ENCODE results near the gene NR4A3. TPM values are rescaled to one million over a fixed set of nuclear protein-coding genes. Genes with fewer than 3 reads are reported as not detected.

NR4A3 gene
- total and polyA plus RNA-seq, 9 of the 15 experiments (the other 6 are each of a cell fraction or from before 2014, with no cell fraction given), result 0.04 to 0.07 TPM; not detected in 7

GRCh38 chr9:99820685-99821395 lies 845 bp upstream of the NR4A3 start:
- H3K4me2 ChIP-seq (ENCODE audit: insufficient read depth, low read length), result peak overlapping the region; percentile 92
- no peaks in the 10 kb centered on the region for H3K9me1 ChIP-seq (ENCODE audit: control insufficient read depth, insufficient read depth, low read length)
- peak overlapping the region; percentile 71 to 92 for H3K9ac ChIP-seq (ENCODE audit: insufficient read depth in 1 of 2, low read depth in 2 of 2, low read length in 2 of 2)
- H3K4me3 ChIP-seq, result peak overlapping the region; percentile 84
- peak overlapping the region; percentile 71 for H3K27ac ChIP-seq (ENCODE audit: extremely low read depth, low read depth, low read length)
- peak; percentile 2 for ATAC-seq
- H4K20me1 ChIP-seq (replicated peaks; ENCODE audit: control insufficient read depth, insufficient read depth, low read length), result 0 out of 2 replicates have a peak, but pooled peaks cover 3% of the 10 kb centered on the region
- peak overlapping the region; percentile 92 for H2AFZ ChIP-seq (ENCODE audit: low read depth, low read length)
- FAIRE-seq, result peak; percentile 37
- in situ Hi-C loops (cut with MboI), result no loop called here
- H3K4me1 ChIP-seq (replicated peaks in 1 of 2; ENCODE audit: control insufficient read depth in 2 of 2, insufficient read depth in 2 of 2, low read length in 2 of 2), result peaks cover 12 to 42% of the 10 kb centered on the region in 2 experiments
- DNase-seq (ENCODE audit: extremely low read depth in 1 of 4, low spot score in 3 of 4), result peak in 3 of 4 experiments; percentile 17 to 56 (median 24)
- WGBS (ENCODE audit: insufficient coverage, low coverage, missing lambda C conversion rate), result under 1% methylated on average over 28 of the region's 28 CpGs
- H3K27me3 ChIP-seq (ENCODE audit: control insufficient read depth in 2 of 2, insufficient read depth in 2 of 2, low read length in 2 of 2), result peaks cover 25 to 37% of the 10 kb centered on the region in 2 experiments
- H3K79me2 ChIP-seq (ENCODE audit: control insufficient read depth, insufficient read depth, low read length), result peaks cover 15% of the 10 kb centered on the region; the same call in 1 of the 3 replicates
- ChIA-PET POLR2A (interaction anchor here (0.6 to 1.1 kb wide), 3 partner anchors 9 to 504 kb away, joined by 3 to 4 read pairs (median 3); no protein-coding TSS in a partner anchor), CTCF (ENCODE audit: low intra/inter-chr PET ratio) (interaction anchor here (1.0 kb wide), 1 partner anchor 14 kb away, joined by 3 read pairs; no protein-coding TSS in a partner anchor)
- H3K9me3 ChIP-seq (replicated peaks; ENCODE audit: control insufficient read depth, insufficient read depth, low read depth, low read length), result no peaks in the 10 kb centered on the region
- intact Hi-C loops (cut with micrococcal nuclease), result loop anchor here (2.0 to 10.0 kb wide), 7 partner anchors 41 to 556 kb away; partner anchors contain the start of genes ERP44, INVS and STX17
- BruUV-seq (replicated peaks), result no TSS peak
- no peaks in the 10 kb centered on the region for H3K36me3 ChIP-seq (ENCODE audit: control insufficient read depth, insufficient read depth, low read length)
- TF ChIP-seq E2F6 (IDR thresholded peaks at IDR 0.05; ENCODE audit: borderline replicate concordance in 1 of 2, extremely low read depth in 1 of 2, insufficient read depth in 1 of 2, insufficient read length in 1 of 2, low read depth in 1 of 2, low read length in 1 of 2, poor library complexity in 1 of 2, severe bottlenecking in 1 of 2) (peak in 1 of 2 experiments; percentile 11), MAX (CRISPR knock-in tag; IDR thresholded peaks at IDR 0.05) (peak; percentile 61; the same call in 1 of the 2 replicates), SETDB1 (IDR thresholded peaks at IDR 0.05; ENCODE audit: low read length) (no peak), MCM5 (IDR thresholded peaks at IDR 0.05; ENCODE audit: low read depth) (no peak), ZBTB40 (IDR thresholded peaks at IDR 0.05) (0 out of 2 replicates have a peak, but pooled peaks have one; percentile 7), ZBTB40 (CRISPR knock-in tag; IDR thresholded peaks at IDR 0.05) (no peak), TOE1 (IDR thresholded peaks at IDR 0.05; ENCODE audit: borderline replicate concordance) (no peak), TOE1 (CRISPR knock-in tag; IDR thresholded peaks at IDR 0.05; ENCODE audit: borderline replicate concordance, low read depth) (0 out of 2 replicates have a peak, but pooled peaks have one; percentile 48)
